Measurements from ENCODE around the gene PCDH9.

Gene PCDH9

GRCh38 chr13:67156723-67157060 is 73.4 kb downstream of the PCDH9 start:
- DNase-seq (ENCODE audit: low read depth, low spot score), result no peak

- DNase-seq (ENCODE audit: low read depth, low spot score), result no peak
Measured at GRCh38 chr13:67155898-67156722, 74.0 kb downstream of the PCDH9 start.

GRCh38 chr13:67152085-67152484 is 78.1 kb downstream of the PCDH9 start:
- no peak for DNase-seq (ENCODE audit: low read depth, low spot score)

GRCh38 chr13:67151652-67152051 is 78.5 kb downstream of the PCDH9 start:
- DNase-seq (ENCODE audit: low read depth, low spot score), result no peak

GRCh38 chr13:67150608-67151007 is 79.5 kb downstream of the PCDH9 start:
- no peak for DNase-seq (ENCODE audit: low read depth, low spot score)

- peak; percentile 15 for DNase-seq (ENCODE audit: low read depth, low spot score)
Measured at GRCh38 chr13:67148161-67148571, 82.0 kb downstream of the PCDH9 start.

- peak; percentile 23 for DNase-seq (ENCODE audit: low read depth, low spot score)
Measured at GRCh38 chr13:67147342-67148133, 82.6 kb downstream of the PCDH9 start.

- no peak for DNase-seq (ENCODE audit: low read depth, low spot score)
Measured at GRCh38 chr13:67146523-67147130, 83.5 kb downstream of the PCDH9 start.

- DNase-seq (ENCODE audit: low read depth, low spot score), result no peak
Measured at GRCh38 chr13:67145950-67146349, 84.2 kb downstream of the PCDH9 start.

GRCh38 chr13:67143544-67144115 is 86.5 kb downstream of the PCDH9 start:
- DNase-seq (ENCODE audit: low read depth, low spot score), result no peak

GRCh38 chr13:67140006-67140405 is 90.1 kb downstream of the PCDH9 start:
- DNase-seq (ENCODE audit: low read depth, low spot score), result no peak

GRCh38 chr13:67139551-67139950 is 90.6 kb downstream of the PCDH9 start:
- no peak for DNase-seq (ENCODE audit: low read depth, low spot score)

GRCh38 chr13:67138970-67139369 is 91.2 kb downstream of the PCDH9 start:
- no peak for DNase-seq (ENCODE audit: low read depth, low spot score)

- no peak for DNase-seq (ENCODE audit: low read depth, low spot score)
Measured at GRCh38 chr13:67137044-67137735, 92.9 kb downstream of the PCDH9 start.

GRCh38 chr13:67136157-67136556 is 94.0 kb downstream of the PCDH9 start:
- no peak for DNase-seq (ENCODE audit: low read depth, low spot score)

GRCh38 chr13:67135356-67135755 is 94.8 kb downstream of the PCDH9 start:
- no peak for DNase-seq (ENCODE audit: low read depth, low spot score)

- peak; percentile 13 for DNase-seq (ENCODE audit: low read depth, low spot score)
Measured at GRCh38 chr13:67134417-67135129, 95.6 kb downstream of the PCDH9 start.

GRCh38 chr13:67133476-67133875 is 96.7 kb downstream of the PCDH9 start:
- no peak for DNase-seq (ENCODE audit: low read depth, low spot score)

GRCh38 chr13:67131393-67131792 is 98.7 kb downstream of the PCDH9 start:
- DNase-seq (ENCODE audit: low read depth, low spot score), result no peak

- no peak for DNase-seq (ENCODE audit: low read depth, low spot score)
Measured at GRCh38 chr13:67130444-67130843, 99.7 kb downstream of the PCDH9 start.

GRCh38 chr13:67128136-67128535 is 102.0 kb downstream of the PCDH9 start:
- no peak for DNase-seq (ENCODE audit: low read depth, low spot score)
